Nucleus accumbens (tissue), 56 donors: ENCODE results near the gene C5orf22.

ENCODE experiments used
- DNase-seq, 56 donors: peaks; one replicate each; lab custom pipeline; 2025; lab: John Stamatoyannopoulos, UW

C5orf22 gene

GRCh38 chr5:31531888-31532547, at the start of gene C5orf22, which contains the start of gene DROSHA:
TSS of gene C5orf22 (plus strand) at chr5:31532301. CDS start at chr5:31532393, 92 bp downstream.
TSS of gene DROSHA (minus strand) at chr5:31532093. CDS start at chr5:31529059, 3,034 bp downstream.
- DNase-seq, result peak; percentile 67 to 98 (median 91)

GRCh38 chr5:31485376-31486207, 46.5 kb upstream of the C5orf22 start:
- DNase-seq, result no peak

- DNase-seq, result no peak
These were observed 45.7 kb upstream of the C5orf22 start for GRCh38 chr5:31486441-31486840.

- DNase-seq, result no peak
These were observed 44.6 kb upstream of the C5orf22 start for GRCh38 chr5:31487506-31487905.

GRCh38 chr5:31492869-31493268, 39.2 kb upstream of the C5orf22 start:
- no peak for DNase-seq

- DNase-seq, result no peak
These were observed 36.8 kb upstream of the C5orf22 start for GRCh38 chr5:31495336-31495735.

- DNase-seq, result no peak
These were observed 35.8 kb upstream of the C5orf22 start for GRCh38 chr5:31496301-31496700.

GRCh38 chr5:31496891-31497290, 35.2 kb upstream of the C5orf22 start:
- no peak for DNase-seq

- no peak for DNase-seq
These were observed 31.8 kb upstream of the C5orf22 start for GRCh38 chr5:31500256-31500655.

- DNase-seq, result no peak
These were observed 29.6 kb upstream of the C5orf22 start for GRCh38 chr5:31502506-31502905.

- DNase-seq, result peak in 5 of 56 donors; percentile 4 to 31 (median 21)
These were observed 27.6 kb upstream of the C5orf22 start for GRCh38 chr5:31504529-31504928.

GRCh38 chr5:31511305-31511704, 20.8 kb upstream of the C5orf22 start:
- DNase-seq, result no peak

GRCh38 chr5:31516802-31517201, 15.3 kb upstream of the C5orf22 start:
- no peak for DNase-seq

GRCh38 chr5:31523041-31523440, 9.1 kb upstream of the C5orf22 start:
- no peak for DNase-seq

- DNase-seq, result no peak
These were observed 1.4 kb upstream of the C5orf22 start for GRCh38 chr5:31530541-31531265.

GRCh38 chr5:31531543-31531887, 586 bp upstream of the C5orf22 start:
- DNase-seq, result peak in 14 of 56 donors; percentile 15 to 67 (median 38)

- no peak for DNase-seq
These were observed 2.5 kb downstream of the C5orf22 start for GRCh38 chr5:31534527-31535046.

GRCh38 chr5:31536873-31537272, 4.8 kb downstream of the C5orf22 start:
- no peak for DNase-seq

GRCh38 chr5:31537349-31537748, 5.2 kb downstream of the C5orf22 start:
- DNase-seq, result no peak

GRCh38 chr5:31537851-31538250, 5.8 kb downstream of the C5orf22 start:
- DNase-seq, result no peak

- DNase-seq, result peak in 10 of 56 donors; percentile 4 to 23 (median 9)
These were observed 17.0 kb downstream of the C5orf22 start for GRCh38 chr5:31549114-31549513.
